Measurements from ENCODE around the gene SERP2. TPM values are rescaled to one million over a fixed set of nuclear protein-coding genes. Genes with fewer than 3 reads are reported as not detected.

The SERP2 gene
- polyA plus RNA-seq, 2 of the 4 experiments (the other 2 are of a cell fraction) = not detected

DNA sequence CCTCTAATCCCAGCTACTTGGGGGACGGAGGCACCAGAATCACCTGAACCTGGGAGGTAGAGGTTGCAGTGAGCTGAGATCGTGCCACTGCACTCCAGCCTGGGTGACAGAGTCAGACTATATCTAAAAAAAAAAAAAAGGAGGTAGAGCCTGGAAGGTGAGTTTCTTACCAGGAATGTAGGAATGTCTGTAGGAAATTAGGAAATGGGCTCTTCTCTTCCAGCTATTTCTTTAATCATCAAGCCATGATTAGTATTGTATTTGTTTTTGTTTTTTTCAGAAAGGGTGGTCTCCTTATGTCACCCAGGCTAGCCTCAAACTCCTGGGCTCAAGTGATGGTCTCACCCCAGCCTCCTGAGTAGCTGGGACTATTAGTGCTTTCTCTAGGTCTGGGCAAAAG is 26.3 kb upstream of the SERP2 start:
- ATAC-seq (no peak), FAIRE-seq (no peak), DNase-seq (ENCODE audit: low read depth in 1 of 2, low spot score in 1 of 2) (no peak)
- 72% methylated on average over 2 of the region's 2 CpGs for WGBS (ENCODE audit: missing lambda C conversion rate)
- no peak overlapping the region for H3K27ac ChIP-seq
- no peak overlapping the region for H3K4me3 ChIP-seq
- no peaks in the 10 kb centered on the region for H3K4me1 ChIP-seq
- H3K4me2 ChIP-seq = no peak overlapping the region
- ChIA-PET POLR2A (no interaction called here), CTCF (interaction anchor here (0.6 kb wide), 1 partner anchor 469 kb away, joined by 4 read pairs; no protein-coding TSS in a partner anchor)
- H3K9me3 ChIP-seq = no peaks in the 10 kb centered on the region
- no peak for TF ChIP-seq HEYL (CRISPR knock-in tag; IDR thresholded peaks at IDR 0.05)
- TF ChIP-seq KDM5A (IDR thresholded peaks at IDR 0.05) = no peak
- TF ChIP-seq TFCP2L1 (CRISPR knock-in tag; IDR thresholded peaks at IDR 0.05) = no peak
- no peak for TF ChIP-seq ZSCAN20 (CRISPR knock-in tag; IDR thresholded peaks at IDR 0.05)
- TF ChIP-seq, protein P1, sequence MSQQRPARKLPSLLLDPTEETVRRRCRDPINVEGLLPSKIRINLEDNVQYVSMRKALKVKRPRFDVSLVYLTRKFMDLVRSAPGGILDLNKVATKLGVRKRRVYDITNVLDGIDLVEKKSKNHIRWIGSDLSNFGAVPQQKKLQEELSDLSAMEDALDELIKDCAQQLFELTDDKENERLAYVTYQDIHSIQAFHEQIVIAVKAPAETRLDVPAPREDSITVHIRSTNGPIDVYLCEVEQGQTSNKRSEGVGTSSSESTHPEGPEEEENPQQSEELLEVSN (IDR thresholded peaks at IDR 0.05; ENCODE audit: borderline replicate concordance, low read depth) = no peak
- TF ChIP-seq, protein P2, sequence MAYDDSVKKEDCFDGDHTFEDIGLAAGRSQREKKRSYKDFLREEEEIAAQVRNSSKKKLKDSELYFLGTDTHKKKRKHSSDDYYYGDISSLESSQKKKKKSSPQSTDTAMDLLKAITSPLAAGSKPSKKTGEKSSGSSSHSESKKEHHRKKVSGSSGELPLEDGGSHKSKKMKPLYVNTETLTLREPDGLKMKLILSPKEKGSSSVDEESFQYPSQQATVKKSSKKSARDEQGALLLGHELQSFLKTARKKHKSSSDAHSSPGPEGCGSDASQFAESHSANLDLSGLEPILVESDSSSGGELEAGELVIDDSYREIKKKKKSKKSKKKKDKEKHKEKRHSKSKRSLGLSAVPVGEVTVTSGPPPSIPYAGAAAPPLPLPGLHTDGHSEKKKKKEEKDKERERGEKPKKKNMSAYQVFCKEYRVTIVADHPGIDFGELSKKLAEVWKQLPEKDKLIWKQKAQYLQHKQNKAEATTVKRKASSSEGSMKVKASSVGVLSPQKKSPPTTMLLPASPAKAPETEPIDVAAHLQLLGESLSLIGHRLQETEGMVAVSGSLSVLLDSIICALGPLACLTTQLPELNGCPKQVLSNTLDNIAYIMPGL (CRISPR knock-in tag; IDR thresholded peaks at IDR 0.05; ENCODE audit: borderline replicate concordance) = no peak
- TF ChIP-seq TP53 (CRISPR knock-in tag; IDR thresholded peaks at IDR 0.05) = no peak
- no peak for TF ChIP-seq ESRRA (IDR thresholded peaks at IDR 0.05; ENCODE audit: borderline replicate concordance, low read length)
- TF ChIP-seq CEBPB (IDR thresholded peaks at IDR 0.05) = no peak
- TF ChIP-seq BHLHE40 (IDR thresholded peaks at IDR 0.05; ENCODE audit: low read depth, low read length) = no peak
- TF ChIP-seq HOXB5 (CRISPR knock-in tag; IDR thresholded peaks at IDR 0.05) = no peak
- TF ChIP-seq MAZ (IDR thresholded peaks at IDR 0.05; ENCODE audit: borderline replicate concordance, low read depth, low read length) = no peak
- TF ChIP-seq, protein P3, sequence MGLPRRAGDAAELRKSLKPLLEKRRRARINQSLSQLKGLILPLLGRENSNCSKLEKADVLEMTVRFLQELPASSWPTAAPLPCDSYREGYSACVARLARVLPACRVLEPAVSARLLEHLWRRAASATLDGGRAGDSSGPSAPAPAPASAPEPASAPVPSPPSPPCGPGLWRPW (IDR thresholded peaks at IDR 0.05) = no peak
- TF ChIP-seq NR3C1 (IDR thresholded peaks at IDR 0.05) = no peak
- TF ChIP-seq POLR2AphosphoS2 (conservative IDR thresholded peaks at IDR 0.05; ENCODE audit: low read length) = no peak
- no peak for TF ChIP-seq EHMT2 (IDR thresholded peaks at IDR 0.05; ENCODE audit: low read depth)

DNA sequence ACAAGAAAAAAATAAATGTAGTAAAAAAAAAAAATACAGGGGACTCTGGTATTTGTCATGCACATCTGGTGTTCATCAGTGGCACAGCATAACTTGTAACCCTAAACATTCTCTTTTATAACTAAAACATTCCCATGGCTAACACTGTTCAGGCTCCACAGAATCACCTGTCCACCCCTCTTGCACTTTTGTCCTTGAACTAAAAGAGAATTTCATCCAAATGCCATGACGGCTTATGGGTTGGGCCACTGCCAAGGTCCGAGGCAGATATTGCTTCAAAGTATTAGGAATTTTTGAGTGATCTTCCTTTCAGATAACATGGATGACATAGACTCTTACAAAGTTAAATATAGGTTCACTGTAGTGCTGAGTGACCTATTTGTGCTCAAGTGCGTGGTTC is 25.7 kb upstream of the SERP2 start:
- 81% methylated on average over 3 of the region's 3 CpGs for whole genome bisulfite sequencing (ENCODE audit: missing lambda C conversion rate)
- ChIA-PET POLR2A (no interaction called here), CTCF (interaction anchor here (0.6 kb wide), 1 partner anchor 469 kb away, joined by 4 read pairs; no protein-coding TSS in a partner anchor)
- H3K9me3 ChIP-seq = no peaks in the 10 kb centered on the region
- no peak overlapping the region for H3K27ac ChIP-seq
- no peak overlapping the region for H3K4me2 ChIP-seq
- TF ChIP-seq SREBF2 (IDR thresholded peaks at IDR 0.05) (no peak), ZSCAN20 (CRISPR knock-in tag; IDR thresholded peaks at IDR 0.05) (no peak), MAFK (IDR thresholded peaks at IDR 0.05; ENCODE audit: partially characterized antibody) (no peak), GATA3 (IDR thresholded peaks at IDR 0.05; ENCODE audit: borderline replicate concordance) (no peak), RAD21 (conservative IDR thresholded peaks at IDR 0.05 in 1 of 2, IDR thresholded peaks at IDR 0.05 in 1 of 2) (no peak), HEYL (CRISPR knock-in tag; IDR thresholded peaks at IDR 0.05) (no peak), ESRRA (IDR thresholded peaks at IDR 0.05; ENCODE audit: borderline replicate concordance, low read length) (no peak), HOXB13 (CRISPR knock-in tag; IDR thresholded peaks at IDR 0.05; ENCODE audit: low read depth) (no peak), FOSB (CRISPR knock-in tag; IDR thresholded peaks at IDR 0.05) (no peak), TFCP2L1 (CRISPR knock-in tag; IDR thresholded peaks at IDR 0.05) (no peak), CBX2 (IDR thresholded peaks at IDR 0.05; ENCODE audit: borderline replicate concordance, low read depth) (no peak), KDM5A (IDR thresholded peaks at IDR 0.05) (no peak), CHD2 (IDR thresholded peaks at IDR 0.05; ENCODE audit: low read length, partially characterized antibody) (no peak), TP53 (CRISPR knock-in tag; IDR thresholded peaks at IDR 0.05) (no peak), RARB (CRISPR knock-in tag; IDR thresholded peaks at IDR 0.05) (no peak), MYC (IDR thresholded peaks at IDR 0.05; ENCODE audit: borderline replicate concordance, low read length) (no peak), NPAS2 (CRISPR knock-in tag; IDR thresholded peaks at IDR 0.05; ENCODE audit: borderline replicate concordance) (no peak)
- TF ChIP-seq, protein P2 (CRISPR knock-in tag; IDR thresholded peaks at IDR 0.05; ENCODE audit: borderline replicate concordance) = no peak
- TF ChIP-seq, protein P3 (IDR thresholded peaks at IDR 0.05) = no peak
- no peak for DNase-seq (ENCODE audit: low read depth in 1 of 2, low spot score in 1 of 2)
- H3K4me3 ChIP-seq = no peak overlapping the region
- H3K4me1 ChIP-seq = no peaks in the 10 kb centered on the region
- FAIRE-seq = no peak
- no peak for ATAC-seq

Measured in A549 (cell line).